GM12873 (cell line): ENCODE results near the gene FLVCR1.

ENCODE experiments used
- TF ChIP-seq, protein P1 (sequence below): IDR thresholded peaks from 2 replicates; pipeline ENCODE4 v1.5.1; 2012; ENCODE audit warnings: low read depth, mild to moderate bottlenecking, moderate library complexity, low read length, control low read depth; ENCODE audit not compliant: insufficient read depth; ENCODE audit errors: missing control alignments

The FLVCR1 gene

DNA sequence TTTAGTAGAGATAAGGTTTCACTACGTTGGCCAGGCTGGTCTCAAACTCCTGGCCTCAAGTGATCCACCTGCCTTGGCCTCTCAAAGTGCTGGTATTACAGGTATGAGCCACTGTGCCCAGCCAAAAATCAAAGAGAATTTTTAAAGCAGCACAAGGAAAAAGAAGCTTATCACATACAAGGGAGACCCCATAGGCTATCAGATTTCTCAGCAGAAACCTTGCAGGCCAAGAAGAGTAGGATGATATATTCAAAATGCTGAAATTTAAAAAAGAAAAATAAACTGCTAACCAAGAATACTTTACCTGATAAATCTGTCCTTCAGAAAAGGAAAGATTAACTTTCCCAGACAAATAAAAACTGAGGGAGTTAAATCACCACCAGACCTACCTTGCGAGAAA is 43.2 kb downstream of the FLVCR1 start:
- TF ChIP-seq, protein P1, sequence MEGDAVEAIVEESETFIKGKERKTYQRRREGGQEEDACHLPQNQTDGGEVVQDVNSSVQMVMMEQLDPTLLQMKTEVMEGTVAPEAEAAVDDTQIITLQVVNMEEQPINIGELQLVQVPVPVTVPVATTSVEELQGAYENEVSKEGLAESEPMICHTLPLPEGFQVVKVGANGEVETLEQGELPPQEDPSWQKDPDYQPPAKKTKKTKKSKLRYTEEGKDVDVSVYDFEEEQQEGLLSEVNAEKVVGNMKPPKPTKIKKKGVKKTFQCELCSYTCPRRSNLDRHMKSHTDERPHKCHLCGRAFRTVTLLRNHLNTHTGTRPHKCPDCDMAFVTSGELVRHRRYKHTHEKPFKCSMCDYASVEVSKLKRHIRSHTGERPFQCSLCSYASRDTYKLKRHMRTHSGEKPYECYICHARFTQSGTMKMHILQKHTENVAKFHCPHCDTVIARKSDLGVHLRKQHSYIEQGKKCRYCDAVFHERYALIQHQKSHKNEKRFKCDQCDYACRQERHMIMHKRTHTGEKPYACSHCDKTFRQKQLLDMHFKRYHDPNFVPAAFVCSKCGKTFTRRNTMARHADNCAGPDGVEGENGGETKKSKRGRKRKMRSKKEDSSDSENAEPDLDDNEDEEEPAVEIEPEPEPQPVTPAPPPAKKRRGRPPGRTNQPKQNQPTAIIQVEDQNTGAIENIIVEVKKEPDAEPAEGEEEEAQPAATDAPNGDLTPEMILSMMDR = no peak

DNA sequence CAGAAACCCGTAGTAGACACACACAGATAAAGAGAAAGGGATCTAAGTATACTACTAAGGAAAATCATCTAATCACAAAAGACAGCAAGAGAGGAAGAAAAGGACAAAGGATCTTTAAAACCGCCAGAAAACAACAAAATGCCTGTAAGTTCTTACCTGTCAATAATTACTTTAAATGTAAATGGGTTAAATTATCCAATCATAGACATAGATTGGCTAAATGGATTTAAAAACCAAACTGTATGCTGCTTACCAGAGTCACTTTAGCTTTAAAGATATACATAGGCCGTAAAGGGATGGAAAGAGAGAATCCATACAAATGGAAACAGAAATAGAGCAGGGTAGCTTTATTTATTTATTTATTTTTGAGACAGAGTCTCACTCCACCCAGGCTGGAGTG is 44.0 kb downstream of the FLVCR1 start:
- TF ChIP-seq, protein P1 = no peak

DNA sequence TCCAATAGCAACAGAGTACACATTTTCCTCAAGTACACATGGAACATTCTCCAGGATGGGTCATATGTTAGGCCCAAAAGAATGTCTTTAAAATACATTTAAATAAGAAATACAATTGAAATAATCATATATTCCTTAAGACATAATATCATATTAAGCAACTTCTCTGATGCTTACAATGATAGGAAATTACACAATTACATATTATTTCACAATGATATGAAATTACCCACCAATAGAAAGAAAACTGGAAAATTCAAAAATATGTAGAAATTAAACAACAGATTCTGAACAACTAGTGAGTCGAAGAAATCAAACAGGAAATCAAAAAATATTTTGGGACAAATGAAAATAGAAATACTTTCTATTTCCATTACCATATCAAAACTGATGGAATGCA is 45.6 kb downstream of the FLVCR1 start:
- TF ChIP-seq, protein P1 = no peak

- TF ChIP-seq, protein P1 = no peak
Measured at GRCh38 chr1:212908971-212909370, 50.9 kb downstream of the FLVCR1 start.

DNA sequence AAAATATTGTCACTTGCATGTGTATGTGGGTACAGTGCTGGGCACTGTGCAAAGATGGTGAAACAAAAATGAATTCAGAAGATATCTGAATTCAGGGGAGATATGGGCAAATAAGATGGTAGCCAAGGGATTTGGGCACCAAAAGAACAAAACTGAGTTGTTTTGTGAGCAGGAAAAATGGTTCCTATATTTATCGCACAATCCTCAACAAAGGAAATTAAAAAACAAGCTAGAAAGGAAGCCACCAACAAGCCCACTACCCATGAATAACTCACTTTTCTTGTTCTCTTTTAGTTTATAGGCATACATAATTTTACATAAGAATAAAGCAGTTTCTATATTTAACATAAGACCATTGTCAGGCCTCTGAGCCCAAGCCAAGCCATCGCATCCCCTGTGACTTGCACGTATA is 51.6 kb downstream of the FLVCR1 start:
- TF ChIP-seq, protein P1 = no peak

DNA sequence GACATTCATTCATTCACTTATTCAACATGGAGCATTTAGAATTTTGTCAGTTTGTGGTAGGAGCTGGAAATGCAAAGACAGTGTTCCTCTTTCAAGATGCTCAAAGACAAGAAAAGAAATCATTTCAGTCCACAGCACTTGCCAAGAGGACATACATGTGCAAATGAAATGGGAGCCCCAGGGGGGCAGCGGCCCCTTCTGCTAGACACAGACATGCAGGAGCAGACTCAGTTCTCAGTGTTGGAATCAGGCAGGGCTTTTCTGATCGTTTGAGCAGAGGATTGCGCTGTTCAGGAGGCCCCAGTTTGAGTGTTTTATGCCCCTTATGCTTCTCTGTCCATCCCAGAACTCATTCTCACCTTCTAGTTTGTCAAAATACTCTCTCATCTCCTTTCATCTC is 56.7 kb downstream of the FLVCR1 start:
- TF ChIP-seq, protein P1 = no peak

- TF ChIP-seq, protein P1 = peak; percentile 40
Measured at GRCh38 chr1:212915245-212916091, 57.4 kb downstream of the FLVCR1 start.
